HG03103 (cell line): ENCODE data around the gene SLC9B2.
"Not testable (repeated sequence)": the region's sequence is repeated elsewhere in the genome, so short reads cannot be mapped to it uniquely, and the experiment has no call there.

Source experiments
- ATAC-seq: cut with Tn5 transposase; IDR thresholded peaks from one replicate; pipeline ENCODE4 v1.9.1; 2021; ENCODE audit warnings: low read depth; ENCODE audit not compliant: unreplicated experiment

The SLC9B2 gene

GRCh38 chr4:103024996-103025395, 51.6 kb downstream of the SLC9B2 start:
- no peak for ATAC-seq

GRCh38 chr4:103021120-103021519, 55.4 kb downstream of the SLC9B2 start:
- no peak for ATAC-seq

- ATAC-seq: peak; percentile 98
Measured at GRCh38 chr4:103019308-103020124, 57.0 kb downstream of the SLC9B2 start, which contains the start of gene SLC9B1. TSS of gene SLC9B1 (minus strand) at chr4:103019705. CDS start at chr4:102991711, 27,994 bp downstream.

- no peak for ATAC-seq
Measured at GRCh38 chr4:103018391-103019307, 57.9 kb downstream of the SLC9B2 start.

- ATAC-seq: no peak
Measured at GRCh38 chr4:103012551-103012950, 64.0 kb downstream of the SLC9B2 start.

GRCh38 chr4:103012060-103012459, 64.5 kb downstream of the SLC9B2 start:
- ATAC-seq: no peak

- no peak for ATAC-seq
Measured at GRCh38 chr4:103011378-103012025, 65.1 kb downstream of the SLC9B2 start.

- no peak for ATAC-seq
Measured at GRCh38 chr4:103010804-103011203, 65.8 kb downstream of the SLC9B2 start.

GRCh38 chr4:103008875-103009729, 67.5 kb downstream of the SLC9B2 start:
- peak; percentile 92 for ATAC-seq

GRCh38 chr4:103002551-103002950, 74.0 kb downstream of the SLC9B2 start:
- no peak for ATAC-seq

- no peak for ATAC-seq
Measured at GRCh38 chr4:102994803-102995202, 81.8 kb downstream of the SLC9B2 start.

- ATAC-seq: not testable (repeated sequence)
Measured at GRCh38 chr4:102993985-102994384, 82.6 kb downstream of the SLC9B2 start.

- ATAC-seq: no peak
Measured at GRCh38 chr4:102988429-102989020, 88.0 kb downstream of the SLC9B2 start.

GRCh38 chr4:102981005-102981404, 95.6 kb downstream of the SLC9B2 start:
- ATAC-seq: no peak
